SK-N-MC (cell line): ENCODE results near the gene RYR2.
"Not testable (repeated sequence)": the region's sequence is repeated elsewhere in the genome, so short reads cannot be mapped to it uniquely, and the experiment has no call there.

Source experiments
- EZH2 ChIP-seq: fragments of 200-600 bp; sonication (generic); IDR thresholded peaks from one replicate; pipeline ENCODE4 v1.6.1; 2017; ENCODE audit warnings: antibody characterized with exemption
- FOXP2 ChIP-seq: optimal IDR thresholded peaks from 2 replicates; pipeline ENCODE3; 2011; ENCODE audit warnings: mild to moderate bottlenecking, moderate library complexity; ENCODE audit not compliant: insufficient read depth; ENCODE audit errors: extremely low read length, control extremely low read depth
- POLR2AphosphoS5 ChIP-seq: IDR thresholded peaks from 2 replicates; pipeline ENCODE4 v1.6.1; 2012; ENCODE audit warnings: mild to moderate bottlenecking, low read depth, low read length, borderline replicate concordance

GRCh38 chr1:237820634-237821033 lies 778.6 kb downstream of the RYR2 start:
- not testable (repeated sequence) for TF ChIP-seq EZH2, POLR2AphosphoS5, FOXP2
